B cell (primary cell): ENCODE measurements around the gene WNK2.

Experiments
- EZH2 ChIP-seq: IDR thresholded peaks from 2 replicates; pipeline ENCODE4 v1.6.1; 2012; ENCODE audit warnings: borderline replicate concordance, low read depth, mild to moderate bottlenecking, moderate library complexity, low read length; ENCODE audit not compliant: insufficient read depth, poor library complexity, severe bottlenecking
- TF ChIP-seq, protein P1 (sequence below): fragments of 200-600 bp; IDR thresholded peaks from one replicate; pipeline ENCODE4 v1.8.0; 2022; ENCODE audit warnings: antibody characterized with exemption, mild to moderate bottlenecking

DNA sequence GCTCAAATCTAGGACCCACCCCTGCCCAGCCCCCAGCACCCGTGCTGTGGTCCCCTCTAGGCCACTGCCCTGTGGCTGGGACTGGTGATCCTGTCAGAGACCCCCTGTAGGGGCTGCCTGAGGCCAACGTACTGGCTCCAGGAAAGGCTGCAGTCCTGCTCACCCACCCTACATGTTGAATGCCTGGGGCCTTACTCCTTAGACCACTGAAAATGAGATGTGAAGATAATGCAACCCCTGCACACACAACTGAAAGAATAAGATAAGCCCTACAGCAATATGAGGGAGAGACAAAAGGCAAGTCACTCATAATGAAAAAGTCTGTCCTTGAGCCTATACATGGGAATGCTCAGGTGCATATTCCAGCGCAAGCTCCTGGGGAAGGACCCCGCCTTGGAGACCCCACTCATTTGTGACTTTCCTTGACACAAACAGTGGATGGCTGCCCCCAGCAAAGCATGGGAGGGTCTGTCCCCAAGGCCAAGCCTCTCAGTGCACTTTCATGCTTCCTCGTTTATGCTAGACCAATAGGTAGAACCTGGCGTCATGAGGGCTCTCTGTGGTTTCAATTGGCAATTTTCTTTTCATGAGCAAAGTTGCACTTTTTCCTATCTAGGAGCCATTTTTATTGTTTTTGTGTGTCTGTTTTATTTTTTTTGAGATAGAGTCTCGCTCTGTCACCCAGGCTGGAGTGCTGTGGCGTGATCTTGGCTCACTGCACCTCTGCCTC is 12.5 kb upstream of the WNK2 start:
- TF ChIP-seq, protein P1, sequence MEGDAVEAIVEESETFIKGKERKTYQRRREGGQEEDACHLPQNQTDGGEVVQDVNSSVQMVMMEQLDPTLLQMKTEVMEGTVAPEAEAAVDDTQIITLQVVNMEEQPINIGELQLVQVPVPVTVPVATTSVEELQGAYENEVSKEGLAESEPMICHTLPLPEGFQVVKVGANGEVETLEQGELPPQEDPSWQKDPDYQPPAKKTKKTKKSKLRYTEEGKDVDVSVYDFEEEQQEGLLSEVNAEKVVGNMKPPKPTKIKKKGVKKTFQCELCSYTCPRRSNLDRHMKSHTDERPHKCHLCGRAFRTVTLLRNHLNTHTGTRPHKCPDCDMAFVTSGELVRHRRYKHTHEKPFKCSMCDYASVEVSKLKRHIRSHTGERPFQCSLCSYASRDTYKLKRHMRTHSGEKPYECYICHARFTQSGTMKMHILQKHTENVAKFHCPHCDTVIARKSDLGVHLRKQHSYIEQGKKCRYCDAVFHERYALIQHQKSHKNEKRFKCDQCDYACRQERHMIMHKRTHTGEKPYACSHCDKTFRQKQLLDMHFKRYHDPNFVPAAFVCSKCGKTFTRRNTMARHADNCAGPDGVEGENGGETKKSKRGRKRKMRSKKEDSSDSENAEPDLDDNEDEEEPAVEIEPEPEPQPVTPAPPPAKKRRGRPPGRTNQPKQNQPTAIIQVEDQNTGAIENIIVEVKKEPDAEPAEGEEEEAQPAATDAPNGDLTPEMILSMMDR = no peak
- no peak for TF ChIP-seq EZH2
